Osteocyte (in vitro differentiated cells): ENCODE results near the gene SUV39H1. TPM values are rescaled to one million over a fixed set of nuclear protein-coding genes. Genes with fewer than 3 reads are reported as not detected.
"Not testable (repeated sequence)": the region's sequence is repeated elsewhere in the genome, so short reads cannot be mapped to it uniquely, and the experiment has no call there.

Source experiments
- DNase-seq: peaks from one replicate; pipeline ENCODE4 v3.0.0; 2021; ENCODE audit warnings: mixed read lengths; ENCODE audit not compliant: unreplicated experiment; ENCODE audit errors: extremely low spot score
- H3K27ac Mint-ChIP-seq: one replicate; pipeline ENCODE4 v1.8.0; 2021; ENCODE audit warnings: mild to moderate bottlenecking, mixed read lengths; ENCODE audit not compliant: unreplicated experiment
- H3K27me3 Mint-ChIP-seq: one replicate; pipeline ENCODE4 v1.8.0; 2021; ENCODE audit warnings: mixed read lengths; ENCODE audit not compliant: unreplicated experiment
- H3K36me3 Mint-ChIP-seq: one replicate; pipeline ENCODE4 v1.8.0; 2021; ENCODE audit warnings: mixed read lengths; ENCODE audit not compliant: unreplicated experiment
- H3K4me1 Mint-ChIP-seq: one replicate; pipeline ENCODE4 v1.8.0; 2021; ENCODE audit warnings: mixed read lengths; ENCODE audit not compliant: unreplicated experiment
- H3K4me3 Mint-ChIP-seq: one replicate; pipeline ENCODE4 v1.8.0; 2021; ENCODE audit warnings: mild to moderate bottlenecking, moderate library complexity, mixed read lengths; ENCODE audit not compliant: unreplicated experiment
- H3K9me3 Mint-ChIP-seq: one replicate; pipeline ENCODE4 v1.8.0; 2021; ENCODE audit warnings: mixed read lengths; ENCODE audit not compliant: unreplicated experiment
- CTCF ChIP-seq: fragments of 200-600 bp; sonication (generic); IDR thresholded peaks from 2 replicates; pipeline ENCODE4 v1.5.0; 2021; ENCODE audit warnings: antibody characterized with exemption, mild to moderate bottlenecking, moderate library complexity
- long read RNA-seq: library from polyadenylated mRNA; unstranded; transcript quantifications from one replicate; pipeline ENCODE4 v2.0.0, GENCODE V29; 2021
- total RNA-seq: library from RNA; stranded (reverse); gene quantifications from 2 replicates; pipeline ENCODE4 v1.2.1, GENCODE V29; 2021

The SUV39H1 gene, protein sequence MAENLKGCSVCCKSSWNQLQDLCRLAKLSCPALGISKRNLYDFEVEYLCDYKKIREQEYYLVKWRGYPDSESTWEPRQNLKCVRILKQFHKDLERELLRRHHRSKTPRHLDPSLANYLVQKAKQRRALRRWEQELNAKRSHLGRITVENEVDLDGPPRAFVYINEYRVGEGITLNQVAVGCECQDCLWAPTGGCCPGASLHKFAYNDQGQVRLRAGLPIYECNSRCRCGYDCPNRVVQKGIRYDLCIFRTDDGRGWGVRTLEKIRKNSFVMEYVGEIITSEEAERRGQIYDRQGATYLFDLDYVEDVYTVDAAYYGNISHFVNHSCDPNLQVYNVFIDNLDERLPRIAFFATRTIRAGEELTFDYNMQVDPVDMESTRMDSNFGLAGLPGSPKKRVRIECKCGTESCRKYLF
- 4.5 and 5.1 TPM in 2 replicates for total RNA-seq
- long read RNA-seq, transcript SUV39H1-202 (6 exons, 2,871 nt), result major isoform, 8 of 10 reads
- long read RNA-seq, partial matches to known transcripts, result 0 of 10 reads
- long read RNA-seq, other reads (novel, unspliced or antisense), result 2 of 10 reads

- peak; percentile 96 for DNase-seq
- Mint-ChIP-seq H3K4me3 (peak within 1 kb of the TSS; percentile 83), H3K9me3 (no peaks in the 10 kb centered on the region), H3K4me1 (peaks cover 14% of the 10 kb centered on the region), H3K27ac (peak within 1 kb of the TSS; percentile 90), H3K36me3 (peaks cover 2% of the 10 kb centered on the region), H3K27me3 (no peaks in the 10 kb centered on the region)
- TF ChIP-seq CTCF, result no peak
These were observed at the start of gene SUV39H1 for GRCh38 chrX:48696301-48696908. Gene SUV39H1 (plus strand): TSS chrX:48696734. CDS start chrX:48696785, 51 bp downstream.

GRCh38 chrX:48648336-48648751 is 48.2 kb upstream of the SUV39H1 start:
- Mint-ChIP-seq H3K4me1 (peaks cover 3% of the 10 kb centered on the region), H3K9me3 (no peaks in the 10 kb centered on the region), H3K27me3 (peaks cover 7% of the 10 kb centered on the region), H3K4me3 (no peak overlapping the region), H3K27ac (no peak overlapping the region), H3K36me3 (no peaks in the 10 kb centered on the region)
- no peak for DNase-seq
- TF ChIP-seq CTCF, result peak; percentile 50

DNA sequence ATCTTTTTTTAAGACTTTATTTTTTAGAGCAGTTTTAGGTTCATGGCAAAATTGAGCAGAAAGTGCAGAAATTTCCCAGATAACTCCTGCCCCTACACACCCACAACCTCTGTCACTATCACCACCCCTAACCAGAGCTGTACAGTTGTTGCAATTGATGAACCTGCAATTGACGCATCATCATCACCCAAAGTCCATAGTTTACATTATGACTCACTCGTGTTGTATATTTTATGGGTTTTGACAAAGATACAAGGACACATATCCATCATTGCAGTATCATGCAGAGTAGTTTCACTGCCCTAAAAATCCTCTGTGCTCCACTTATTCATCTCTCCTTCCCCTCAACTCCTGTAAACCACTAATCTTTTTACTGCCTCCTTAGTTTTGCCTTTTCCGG is 47.4 kb upstream of the SUV39H1 start:
- H3K9me3 Mint-ChIP-seq, result no peaks in the 10 kb centered on the region
- TF ChIP-seq CTCF, result no peak
- peaks cover 12% of the 10 kb centered on the region for H3K27me3 Mint-ChIP-seq

GRCh38 chrX:48652055-48652579 is 44.4 kb upstream of the SUV39H1 start:
- H3K27me3 Mint-ChIP-seq, result peaks cover 19% of the 10 kb centered on the region
- not testable (repeated sequence) for H3K27ac Mint-ChIP-seq, H3K9me3 Mint-ChIP-seq, DNase-seq, H3K36me3 Mint-ChIP-seq, H3K4me3 Mint-ChIP-seq, H3K4me1 Mint-ChIP-seq

More for the DNA sequence above, 47.4 kb upstream of the SUV39H1 start:
- no peak for DNase-seq
- Mint-ChIP-seq H3K27ac (no peak overlapping the region), H3K4me3 (no peak overlapping the region), H3K4me1 (peaks cover 3% of the 10 kb centered on the region), H3K36me3 (no peaks in the 10 kb centered on the region)

GRCh38 chrX:48654746-48655145 is 41.8 kb upstream of the SUV39H1 start:
- H3K27me3 Mint-ChIP-seq, result peaks cover 19% of the 10 kb centered on the region
- H3K27ac Mint-ChIP-seq, H3K36me3 Mint-ChIP-seq, DNase-seq, H3K4me1 Mint-ChIP-seq, H3K9me3 Mint-ChIP-seq: not testable (repeated sequence)
- peak overlapping the region; percentile 35 for H3K4me3 Mint-ChIP-seq

DNA sequence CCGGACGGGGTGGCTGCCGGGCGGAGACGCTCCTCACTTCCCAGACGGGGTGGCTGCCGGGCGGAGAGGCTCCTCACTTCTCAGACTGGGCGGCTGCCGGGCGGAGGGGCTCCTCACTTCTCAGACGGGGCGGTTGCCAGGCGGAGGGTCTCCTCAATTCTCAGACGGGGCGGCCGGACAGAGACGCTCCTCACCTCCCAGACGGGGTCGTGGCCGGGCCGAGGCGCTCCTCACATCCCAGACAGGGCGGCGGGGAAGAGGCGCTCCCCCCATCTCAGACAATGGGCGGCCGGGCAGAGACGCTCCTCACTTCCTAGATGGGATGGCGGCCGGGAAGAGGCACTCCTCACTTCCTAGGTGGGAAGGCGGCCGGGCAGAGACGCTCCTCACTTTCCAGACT is 36.8 kb upstream of the SUV39H1 start:
- H3K27ac Mint-ChIP-seq, H3K9me3 Mint-ChIP-seq, DNase-seq, H3K27me3 Mint-ChIP-seq, H3K36me3 Mint-ChIP-seq, H3K4me3 Mint-ChIP-seq, H3K4me1 Mint-ChIP-seq: not testable (repeated sequence)
